Activated naive CD4-positive, alpha-beta T cell treated with anti-CD3 and anti-CD28 coated beads, Interleukin-2, amount 50 U/mL, for 16 hours (primary cell): ENCODE results near the gene RTN4R.

ENCODE experiments used
- DNase-seq: peaks from one replicate; pipeline ENCODE4 v3.0.0-alpha.2; 2020

RTN4R gene

GRCh38 chr22:20211997-20212753 is 55.9 kb downstream of the RTN4R start:
- no peak for DNase-seq

GRCh38 chr22:20211409-20211996 is 56.6 kb downstream of the RTN4R start:
- no peak for DNase-seq

GRCh38 chr22:20210473-20211059 is 57.6 kb downstream of the RTN4R start:
- no peak for DNase-seq

GRCh38 chr22:20209761-20210250 is 58.3 kb downstream of the RTN4R start:
- no peak for DNase-seq

GRCh38 chr22:20208713-20209310 is 59.3 kb downstream of the RTN4R start:
- no peak for DNase-seq

GRCh38 chr22:20207277-20208025 is 60.7 kb downstream of the RTN4R start:
- DNase-seq = no peak

GRCh38 chr22:20206709-20207215 is 61.4 kb downstream of the RTN4R start:
- DNase-seq = no peak

GRCh38 chr22:20205964-20206708 is 62.0 kb downstream of the RTN4R start:
- peak; percentile 72 for DNase-seq

GRCh38 chr22:20205464-20205963 is 62.6 kb downstream of the RTN4R start:
- DNase-seq = no peak

GRCh38 chr22:20204806-20205205 is 63.3 kb downstream of the RTN4R start:
- no peak for DNase-seq

- no peak for DNase-seq
Measured at GRCh38 chr22:20204311-20204710, 63.8 kb downstream of the RTN4R start.

- no peak for DNase-seq
Measured at GRCh38 chr22:20203552-20204201, 64.4 kb downstream of the RTN4R start.

GRCh38 chr22:20203142-20203551 is 65.0 kb downstream of the RTN4R start:
- no peak for DNase-seq

- DNase-seq = no peak
Measured at GRCh38 chr22:20201837-20202392, 66.2 kb downstream of the RTN4R start.

GRCh38 chr22:20199906-20200305 is 68.2 kb downstream of the RTN4R start:
- no peak for DNase-seq

- DNase-seq = no peak
Measured at GRCh38 chr22:20199413-20199842, 68.7 kb downstream of the RTN4R start.

GRCh38 chr22:20198557-20199319 is 69.4 kb downstream of the RTN4R start:
- no peak for DNase-seq

GRCh38 chr22:20197407-20198030 is 70.6 kb downstream of the RTN4R start:
- DNase-seq = no peak

- DNase-seq = no peak
Measured at GRCh38 chr22:20196094-20196842, 71.8 kb downstream of the RTN4R start.
